HL-60/S4 treated with retinoic acid at 250 ng/mL for 4 days and 3 days (cell line): ENCODE measurements around the gene MDFIC.

Experiments
- in situ Hi-C: fragments of 300-500 bp; cut with MboI; formaldehyde crosslinking; loops from 2 replicates; pipeline ENCODE4 v1.7.0; 2022; ENCODE audit warnings: low sequenced_read_pairs

Gene MDFIC

GRCh38 chr7:114924038-114924712 is 2.3 kb downstream of the MDFIC start:
- in situ Hi-C loops = no loop called here

GRCh38 chr7:114925434-114925833 is 3.5 kb downstream of the MDFIC start:
- in situ Hi-C loops = no loop called here

DNA sequence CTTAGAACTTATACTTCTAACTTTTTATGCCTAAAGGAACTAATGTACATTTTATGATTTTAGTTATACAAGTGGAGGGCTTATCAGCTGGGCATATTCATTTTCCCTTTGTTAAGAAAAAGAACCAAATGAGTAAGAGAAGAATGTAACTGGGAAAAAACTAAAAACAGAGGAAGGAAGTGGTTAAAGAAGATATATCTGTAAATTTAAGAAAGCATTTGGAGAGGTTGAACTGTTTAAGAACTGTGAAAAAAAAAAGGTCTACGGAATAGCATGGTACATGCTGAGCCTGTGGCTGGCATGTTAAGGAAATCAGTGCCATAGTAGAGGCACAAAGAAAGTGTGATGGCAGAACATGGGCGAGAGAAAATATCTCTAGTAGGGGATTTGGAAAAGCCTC is 6.2 kb downstream of the MDFIC start:
- in situ Hi-C loops = no loop called here

DNA sequence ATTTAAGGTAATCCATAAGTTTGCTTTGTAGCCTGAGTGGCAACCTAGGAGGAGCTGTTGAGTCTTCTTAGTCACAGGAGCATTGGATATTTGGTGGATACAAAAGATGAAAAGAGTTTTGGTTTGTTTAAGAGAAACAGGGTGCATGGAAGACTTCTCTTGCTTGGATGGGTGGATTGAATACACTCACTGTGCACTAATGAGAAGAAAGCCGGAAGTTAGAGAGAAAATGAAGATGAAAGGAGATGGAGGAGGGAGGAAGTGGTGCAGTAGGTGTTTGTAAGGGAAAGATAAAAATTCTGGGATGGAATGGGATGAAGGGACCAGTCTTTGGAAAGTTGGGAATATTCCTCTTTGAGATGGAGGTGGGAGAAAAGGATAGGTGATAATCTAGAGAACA is 7.7 kb downstream of the MDFIC start:
- in situ Hi-C loops = no loop called here

DNA sequence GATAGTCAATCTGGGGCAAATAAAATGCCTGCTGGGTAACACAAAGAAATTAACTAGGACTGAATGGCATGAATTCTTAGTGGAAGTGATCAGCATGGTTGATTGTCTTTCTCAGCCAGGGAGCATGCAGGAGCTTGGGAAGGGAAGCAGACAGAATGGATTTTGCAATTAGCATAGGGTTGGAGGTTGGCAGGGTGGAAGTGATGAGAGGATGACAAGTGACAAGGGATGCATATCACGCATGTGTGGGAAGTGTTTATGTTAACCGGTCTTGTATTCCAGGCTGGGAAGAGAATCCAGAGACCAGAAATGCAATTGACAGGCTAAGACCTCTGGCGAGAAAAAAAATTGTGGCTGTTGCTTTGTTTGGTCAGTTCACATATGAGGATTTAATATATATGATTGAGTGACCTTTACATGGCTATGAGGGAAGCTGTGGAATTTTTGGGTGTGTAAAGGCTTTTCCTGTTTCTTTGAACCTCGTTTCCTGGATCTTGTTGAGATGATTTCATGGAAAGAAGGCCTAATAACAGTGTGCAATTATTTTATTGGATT is 8.3 kb downstream of the MDFIC start:
- in situ Hi-C loops = no loop called here

- in situ Hi-C loops = no loop called here
Measured at GRCh38 chr7:114930829-114931655, 9.1 kb downstream of the MDFIC start.

DNA sequence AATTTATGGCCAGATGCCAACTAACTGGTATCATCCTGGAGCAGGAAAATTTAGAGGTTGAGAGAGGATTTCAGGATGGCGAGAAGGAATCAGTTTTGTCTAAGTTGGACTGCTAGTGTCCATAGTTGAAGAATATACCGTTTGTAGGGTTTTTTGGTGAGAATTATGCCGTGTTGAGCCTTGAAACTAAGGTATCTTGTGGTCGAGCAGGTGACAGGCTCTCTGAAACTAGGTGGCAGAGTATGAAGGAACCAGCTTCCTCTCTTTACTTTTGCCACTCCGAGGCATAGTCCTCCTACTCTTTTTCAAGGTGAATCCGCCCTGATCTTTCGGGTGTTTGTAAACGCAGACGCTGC is 9.7 kb downstream of the MDFIC start:
- in situ Hi-C loops = no loop called here

DNA sequence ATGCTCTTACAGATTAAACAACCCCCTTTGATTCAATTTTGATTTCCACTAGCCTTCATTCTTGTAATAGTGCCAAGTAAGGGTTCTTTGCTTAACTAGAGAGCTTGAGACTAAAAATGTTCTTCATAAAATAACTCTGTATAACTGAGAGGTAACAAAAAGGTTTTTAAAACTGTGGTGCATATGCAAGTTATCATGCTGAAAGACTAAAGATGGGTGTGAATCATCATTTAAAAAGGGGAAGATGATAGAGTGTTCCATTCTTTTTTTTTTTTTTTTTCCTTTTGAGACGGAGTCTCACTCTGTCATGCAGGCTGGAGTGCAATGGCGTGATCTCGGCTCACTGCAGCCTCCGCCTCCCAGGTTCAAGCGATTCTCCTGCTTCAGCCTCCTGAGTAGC is 11.1 kb downstream of the MDFIC start:
- in situ Hi-C loops = no loop called here

DNA sequence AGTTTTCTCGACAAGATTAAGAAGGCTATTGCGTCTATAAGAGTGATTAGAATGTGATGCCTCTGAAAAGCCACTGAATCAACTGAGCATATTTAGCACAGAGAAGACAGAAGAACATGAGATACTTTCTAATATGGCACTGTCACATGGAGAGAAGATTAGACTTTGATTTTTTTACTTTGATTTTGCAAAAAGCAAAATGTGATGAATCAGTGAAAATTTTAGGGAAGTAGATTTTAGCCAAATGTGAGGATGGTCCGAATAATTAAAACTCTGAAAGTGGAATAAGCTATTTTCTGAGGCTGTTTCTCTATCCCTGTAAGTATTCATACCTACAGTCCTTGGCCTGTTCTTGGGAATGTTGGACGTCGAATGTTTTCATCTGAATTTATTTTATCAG is 11.8 kb downstream of the MDFIC start:
- in situ Hi-C loops = no loop called here

DNA sequence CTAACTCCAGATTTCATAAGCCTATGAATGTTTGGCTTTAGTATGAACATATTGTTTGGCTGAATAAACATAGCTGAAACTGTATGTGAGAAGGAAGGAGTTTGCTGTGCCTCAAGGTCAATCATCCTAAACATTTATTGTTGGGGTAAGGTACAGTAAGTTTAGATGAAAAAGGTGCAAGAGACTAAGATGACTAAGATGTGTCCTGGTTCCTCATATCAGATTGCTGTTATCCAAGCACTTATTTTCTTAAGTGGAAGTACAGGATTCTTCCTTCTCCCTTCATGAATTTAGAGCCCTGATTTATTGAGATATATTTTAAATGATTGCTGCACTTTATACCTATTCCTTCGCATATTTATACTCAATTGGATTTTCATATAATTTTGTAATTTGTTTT is 12.2 kb downstream of the MDFIC start:
- in situ Hi-C loops = no loop called here

- in situ Hi-C loops = no loop called here
Measured at GRCh38 chr7:114934713-114935112, 12.8 kb downstream of the MDFIC start.

DNA sequence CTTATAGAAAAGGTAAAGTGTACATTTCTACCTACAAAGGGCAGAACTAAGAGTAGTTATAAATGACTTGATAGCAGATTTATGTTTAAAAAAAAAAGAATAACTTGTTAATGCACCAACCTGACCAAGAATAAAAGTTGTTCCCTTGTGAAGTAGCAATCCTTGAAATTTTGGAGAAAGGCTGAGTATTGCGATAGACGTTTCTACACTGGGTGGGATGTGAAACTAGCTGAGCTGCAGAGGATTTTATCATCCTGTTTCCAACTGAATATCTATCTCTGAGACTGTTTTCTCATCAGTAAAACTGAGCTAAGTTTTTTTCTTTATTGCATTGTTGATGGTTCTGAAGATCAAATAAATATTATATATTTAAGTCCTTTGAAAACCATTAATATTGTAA is 14.6 kb downstream of the MDFIC start:
- in situ Hi-C loops = no loop called here

GRCh38 chr7:114937446-114937845 is 15.6 kb downstream of the MDFIC start:
- in situ Hi-C loops = no loop called here

- in situ Hi-C loops = no loop called here
Measured at GRCh38 chr7:114938785-114939184, 16.9 kb downstream of the MDFIC start.

DNA sequence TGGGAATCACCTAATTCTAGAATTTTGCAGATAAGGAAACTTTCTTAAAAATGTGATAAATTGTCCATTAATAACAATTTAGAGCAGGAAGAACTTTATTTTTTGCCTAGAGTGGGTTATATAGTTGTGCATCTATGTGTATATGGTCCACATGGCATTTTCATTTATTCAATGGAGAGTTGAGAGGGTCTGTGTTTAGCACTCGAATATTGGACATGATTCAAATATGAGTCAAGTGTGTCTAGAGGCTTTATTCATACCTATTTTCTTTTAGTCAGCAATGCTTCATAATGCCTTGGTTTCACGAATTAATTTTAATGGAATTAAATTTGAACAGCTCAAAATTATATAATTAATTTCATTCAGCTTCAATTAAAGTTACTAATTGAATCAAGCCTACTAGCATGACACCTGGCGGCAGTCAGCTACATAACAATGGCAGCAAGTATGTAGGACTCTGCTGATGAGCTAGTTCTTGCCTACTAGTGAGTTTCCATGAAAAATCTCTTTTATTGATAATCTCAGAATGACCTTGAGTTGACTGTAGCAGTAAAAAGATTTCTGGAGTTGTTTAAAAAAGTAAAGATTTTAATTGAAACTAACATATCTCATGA is 17.7 kb downstream of the MDFIC start:
- in situ Hi-C loops = no loop called here

DNA sequence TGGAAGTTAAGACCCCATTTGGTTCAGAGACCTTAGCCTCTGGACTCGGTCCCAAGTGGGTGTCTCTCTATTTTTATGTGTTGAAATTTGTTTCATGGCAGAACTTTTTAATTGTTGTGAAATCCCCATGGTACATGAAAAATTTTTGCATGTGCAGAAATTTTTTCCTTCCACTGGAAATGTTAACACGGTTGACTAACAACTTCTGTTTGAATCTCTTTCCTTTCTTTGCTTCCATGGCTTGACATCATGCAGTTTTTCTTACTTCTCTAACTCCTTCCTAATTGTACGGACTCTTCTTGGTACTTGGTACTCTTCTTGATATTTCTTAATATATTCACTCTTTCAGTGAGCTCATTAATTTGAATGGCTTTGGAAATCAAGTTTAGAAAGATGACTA is 18.3 kb downstream of the MDFIC start:
- in situ Hi-C loops = no loop called here

GRCh38 chr7:114941692-114942091 is 19.8 kb downstream of the MDFIC start:
- in situ Hi-C loops = no loop called here

- in situ Hi-C loops = no loop called here
Measured at GRCh38 chr7:114942446-114943175, 20.7 kb downstream of the MDFIC start.

DNA sequence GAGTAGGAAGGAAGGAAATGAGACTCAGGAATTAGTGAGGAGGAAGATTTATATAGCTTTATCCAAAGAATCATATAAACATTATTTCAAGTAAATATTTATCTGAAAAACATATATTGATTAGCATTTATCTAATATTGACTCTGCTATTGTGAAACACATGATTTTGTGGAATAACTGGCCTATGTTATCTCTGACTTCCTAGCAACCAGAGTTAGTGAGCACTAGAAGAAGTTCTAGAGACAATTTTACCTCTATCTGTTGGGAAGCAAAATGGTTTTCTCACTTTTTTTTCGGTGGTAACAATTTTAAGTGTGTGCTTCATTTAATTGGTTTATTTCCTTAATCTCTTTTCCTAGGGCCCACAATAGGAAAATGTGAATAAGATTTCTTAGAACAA is 21.6 kb downstream of the MDFIC start:
- in situ Hi-C loops = no loop called here

GRCh38 chr7:114943953-114944744 is 22.3 kb downstream of the MDFIC start:
- in situ Hi-C loops = no loop called here
